Esophagus (tissue), 2 donors: ENCODE results near the gene GNG14. TPM values are rescaled to one million over a fixed set of nuclear protein-coding genes. Genes with fewer than 3 reads are reported as not detected.

Experiments
- polyA plus RNA-seq, 2 donors: library from polyadenylated mRNA; stranded (reverse); fragments of 200-250 nt; gene quantifications; one replicate each; pipeline ENCODE4 v1.2.3, GENCODE V29; 2013
- donor health status: healthy with polysubstance abuse.
- donor health status: Bipolar disorder and iron deficiency.

Gene GNG14
- polyA plus RNA-seq, 2 donors = not detected

Other genes with a start within 250 kb of the GNG14 start
- 1 to 10 TPM; 1.5 to 3.5 TPM for gene ZNF443, start 247.0 kb upstream of the GNG14 start, polyA plus RNA-seq
- under 1 TPM; 0.38 to 0.45 TPM for gene ZNF709, start 203.2 kb upstream of the GNG14 start, polyA plus RNA-seq
- 1 to 10 TPM; 2.9 to 3.8 TPM for gene ZNF564, start 136.5 kb upstream of the GNG14 start, polyA plus RNA-seq
- under 1 TPM; 0.36 to 0.61 TPM for gene ZNF490, start 77.2 kb upstream of the GNG14 start, polyA plus RNA-seq
- 1 to 10 TPM; 5.1 to 8.1 TPM for gene ZNF791, start 77.1 kb upstream of the GNG14 start, polyA plus RNA-seq
- 10 to 100 TPM; 22.6 to 26.6 TPM for gene MAN2B1, start 21.3 kb upstream of the GNG14 start, polyA plus RNA-seq
- gene WDR83, start 21.2 kb upstream of the GNG14 start, polyA plus RNA-seq = 10 to 100 TPM in 1 of 2 donors, 1 to 10 TPM in 1; 8.9 to 14.4 TPM
- gene DHPS, start 6.1 kb upstream of the GNG14 start, polyA plus RNA-seq = 10 to 100 TPM; 45.5 to 51.3 TPM
- gene FBXW9, start 8.6 kb downstream of the GNG14 start, polyA plus RNA-seq = 10 to 100 TPM in 1 of 2 donors, 1 to 10 TPM in 1; 5.0 to 12.3 TPM
- 10 to 100 TPM; 29.7 to 37.2 TPM for gene TNPO2, start 35.9 kb downstream of the GNG14 start, polyA plus RNA-seq
- 100 to 1,000 TPM; 212 to 215 TPM for gene TRIR, start 46.7 kb downstream of the GNG14 start, polyA plus RNA-seq
- 10 to 100 TPM; 46.2 to 74.1 TPM for gene GET3, start 49.5 kb downstream of the GNG14 start, polyA plus RNA-seq
- gene BEST2, start 63.8 kb downstream of the GNG14 start, polyA plus RNA-seq = under 1 TPM; 0.06 TPM
- gene HOOK2, start 87.6 kb downstream of the GNG14 start, polyA plus RNA-seq = 100 to 1,000 TPM in 1 of 2 donors, 10 to 100 TPM in 1; 47.9 to 103 TPM
- gene JUNB, start 103.5 kb downstream of the GNG14 start, polyA plus RNA-seq = 100 to 1,000 TPM; 175 to 339 TPM
- 100 to 1,000 TPM; 157 to 323 TPM for gene PRDX2, start 113.8 kb downstream of the GNG14 start, polyA plus RNA-seq
- 1 to 10 TPM; 2.8 to 8.4 TPM for gene THSD8, start 114.1 kb downstream of the GNG14 start, polyA plus RNA-seq
- 10 to 100 TPM in 1 of 2 donors, 1 to 10 TPM in 1; 6.9 to 20.8 TPM for gene RNASEH2A, start 118.6 kb downstream of the GNG14 start, polyA plus RNA-seq
- not detected for gene RTBDN, start 146.6 kb downstream of the GNG14 start, polyA plus RNA-seq
- under 1 TPM; 0.18 to 0.22 TPM for gene MAST1, start 150.5 kb downstream of the GNG14 start, polyA plus RNA-seq
- gene DNASE2, start 193.5 kb downstream of the GNG14 start, polyA plus RNA-seq = 10 to 100 TPM in 1 of 2 donors, 1 to 10 TPM in 1; 7.8 to 15.9 TPM
- gene KLF1, start 199.2 kb downstream of the GNG14 start, polyA plus RNA-seq = not detected
- 10 to 100 TPM; 14.3 to 21.0 TPM for gene GCDH, start 203.2 kb downstream of the GNG14 start, polyA plus RNA-seq
- gene SYCE2, start 231.3 kb downstream of the GNG14 start, polyA plus RNA-seq = under 1 TPM; 0.20 to 0.59 TPM
- gene FARSA, start 245.7 kb downstream of the GNG14 start, polyA plus RNA-seq = 10 to 100 TPM; 29.1 to 49.3 TPM